PC-3 (cell line): ENCODE measurements around the gene SCRG1. TPM values are rescaled to one million over a fixed set of nuclear protein-coding genes. Genes with fewer than 3 reads are reported as not detected.
A peak's percentile ranks its signal among the peaks of the same experiment; 100 is the strongest.

Source experiments
- ATAC-seq: fragments of 200-7000 bp; cut with Tn5 transposase; 2 replicates; pipeline ENCODE4 v1.9.1; 2020; ENCODE audit warnings: mild to moderate bottlenecking, moderate library complexity
- BruUV-seq: library from RNA; stranded (reverse); fragments of 400-500 nt; replicated peaks from 2 replicates; lab custom pipeline; 2021; lab: Mats Ljungman, UMichigan
- CTCF ChIA-PET: fragments of 300-600 bp; sonication (Branson Sonifier 250); formaldehyde crosslinking; loops from one replicate; lab custom pipeline; 2022; ENCODE audit warnings: antibody characterized with exemption; lab: Charles Lee
- POLR2A ChIA-PET: fragments of 300-600 bp; sonication (Branson Sonifier 250); formaldehyde crosslinking; loops from one replicate; lab custom pipeline; 2022; ENCODE audit warnings: antibody characterized with exemption; ENCODE audit not compliant: unreplicated experiment; lab: Charles Lee
- DNase-seq: peaks from one replicate; pipeline ENCODE4 v3.0.0-alpha.2; 2015
- H2AFZ ChIP-seq: fragments of 300-600 bp; sonication (generic); 2 replicates; pipeline ENCODE4 v1.6.0; 2016; ENCODE audit warnings: antibody characterized with exemption, low read length
- H3F3A ChIP-seq: fragments of 300-600 bp; sonication (generic); one replicate; pipeline ENCODE4 v1.6.0; 2017; ENCODE audit warnings: antibody characterized with exemption, low read length, control low read depth, mild to moderate bottlenecking; ENCODE audit not compliant: unreplicated experiment
- H3K27ac ChIP-seq: fragments of 300-600 bp; sonication (generic); 2 replicates; pipeline ENCODE4 v1.5.1; 2016; ENCODE audit warnings: mild to moderate bottlenecking, low read length
- H3K27me3 ChIP-seq: fragments of 300-600 bp; sonication (generic); 2 replicates; pipeline ENCODE4 v1.6.1; 2016; ENCODE audit warnings: low read length, mixed read lengths
- H3K36me3 ChIP-seq: fragments of 300-600 bp; sonication (generic); 2 replicates; pipeline ENCODE4 v1.6.1; 2016; ENCODE audit warnings: low read depth, mixed run types, low read length, mixed read lengths
- H3K4me1 ChIP-seq: fragments of 300-600 bp; sonication (generic); 2 replicates; pipeline ENCODE4 v1.5.1; 2016; ENCODE audit warnings: low read length; ENCODE audit not compliant: insufficient read depth
- H3K4me2 ChIP-seq: fragments of 300-600 bp; sonication (generic); 2 replicates; pipeline ENCODE4 v1.6.0; 2016; ENCODE audit warnings: low read length
- H3K4me3 ChIP-seq: fragments of 300-600 bp; sonication (generic); 2 replicates; pipeline ENCODE4 v1.5.1; 2016; ENCODE audit warnings: mild to moderate bottlenecking, low read length, mixed read lengths
- H3K79me2 ChIP-seq: fragments of 300-600 bp; sonication (generic); 2 replicates; pipeline ENCODE4 v1.6.1; 2017; ENCODE audit warnings: low read length, mixed read lengths
- H3K9ac ChIP-seq: fragments of 300-600 bp; sonication (generic); 2 replicates; pipeline ENCODE4 v1.6.0; 2016; ENCODE audit warnings: mild to moderate bottlenecking, low read length
- H3K9me2 ChIP-seq: fragments of 300-600 bp; sonication (generic); replicated peaks from 2 replicates; pipeline ENCODE4 v1.6.1; 2016; ENCODE audit warnings: mixed run types, low read length, mixed read lengths
- H3K9me3 ChIP-seq: fragments of 300-600 bp; sonication (generic); 2 replicates; pipeline ENCODE4 v1.6.1; 2016; ENCODE audit warnings: low read length, mixed read lengths
- H4K20me1 ChIP-seq: fragments of 300-600 bp; sonication (generic); 2 replicates; pipeline ENCODE4 v1.6.1; 2016; ENCODE audit warnings: low read length, mixed read lengths
- CTCF ChIP-seq: fragments of 300-600 bp; sonication (generic); conservative IDR thresholded peaks from 2 replicates; pipeline ENCODE4 v1.5.1; 2017; ENCODE audit warnings: antibody characterized with exemption, low read depth, mild to moderate bottlenecking, low read length
- EZH2 ChIP-seq: fragments of 300-600 bp; sonication (generic); IDR thresholded peaks from one replicate; pipeline ENCODE4 v1.6.1; 2017; ENCODE audit warnings: antibody characterized with exemption, mild to moderate bottlenecking, low read length; ENCODE audit not compliant: unreplicated experiment
- EZH2phosphoT487 ChIP-seq: fragments of 300-600 bp; sonication (generic); IDR thresholded peaks from 2 replicates; pipeline ENCODE4 v1.6.1; 2018; ENCODE audit warnings: mild to moderate bottlenecking, antibody characterized with exemption, low read length, borderline replicate concordance
- intact Hi-C: fragments of 100-400 bp; cut with micrococcal nuclease; formaldehyde crosslinking; loops from 2 replicates; pipeline ENCODE4 v1.9.0; 2023
- total RNA-seq: library from RNA; depleted of rRNA; stranded (reverse); fragments of >200 nt; gene quantifications from 2 replicates; pipeline ENCODE4 v1.2.3, GENCODE V29; 2014

Gene SCRG1
- total RNA-seq, 1 experiment from 2014 or later: not detected

GRCh38 chr4:173345648-173346047 lies 53.3 kb downstream of the SCRG1 start:
- H3K79me2 ChIP-seq: no peaks in the 10 kb centered on the region
- peak overlapping the region; percentile 50; the same call in 1 of the 2 replicates for H2AFZ ChIP-seq
- DNase-seq (no peak), ATAC-seq (peak; percentile 39)
- H3K9ac ChIP-seq: no peak overlapping the region
- no peaks in the 10 kb centered on the region for H3K9me2 ChIP-seq
- TF ChIP-seq CTCF (no peak), EZH2 (no peak), EZH2phosphoT487 (no peak)
- H3K4me1 ChIP-seq: peaks cover 21% of the 10 kb centered on the region
- no peaks in the 10 kb centered on the region for H3K9me3 ChIP-seq
- H4K20me1 ChIP-seq: no peaks in the 10 kb centered on the region
- POLR2A ChIA-PET: interaction anchor here (0.6 kb wide), 1 partner anchor 11 kb away, joined by 11 read pairs; no protein-coding TSS in a partner anchor
- no TSS peak for BruUV-seq
- peak overlapping the region; percentile 75 for H3K4me2 ChIP-seq
- 0 out of 2 replicates have a peak overlapping the region, but pooled peaks have one; percentile 9 for H3K27ac ChIP-seq
- CTCF ChIA-PET: no interaction called here
- no peaks in the 10 kb centered on the region for H3K36me3 ChIP-seq
- intact Hi-C loops: no loop called here
- H3F3A ChIP-seq: no peaks in the 10 kb centered on the region
- peak overlapping the region; percentile 31; the same call in 1 of the 2 replicates for H3K4me3 ChIP-seq
- no peaks in the 10 kb centered on the region for H3K27me3 ChIP-seq

GRCh38 chr4:173343832-173344397 lies 55.0 kb downstream of the SCRG1 start:
- Histone ChIP-seq H2AFZ (no peak overlapping the region), H3K4me2 (no peak overlapping the region), H3K9ac (no peak overlapping the region), H3K27ac (no peak overlapping the region), H3K79me2 (no peaks in the 10 kb centered on the region), H3K9me2 (no peaks in the 10 kb centered on the region), H3K4me1 (peaks cover 21% of the 10 kb centered on the region), H3K36me3 (no peaks in the 10 kb centered on the region), H3K4me3 (no peak overlapping the region), H4K20me1 (no peaks in the 10 kb centered on the region), H3K9me3 (no peaks in the 10 kb centered on the region), H3K27me3 (no peaks in the 10 kb centered on the region), H3F3A (no peaks in the 10 kb centered on the region)
- intact Hi-C loops: no loop called here
- no peak for ATAC-seq
- ChIA-PET CTCF (no interaction called here), POLR2A (no interaction called here)
- no TSS peak for BruUV-seq
- TF ChIP-seq CTCF (no peak), EZH2 (no peak), EZH2phosphoT487 (no peak)
- DNase-seq: no peak

GRCh38 chr4:173337463-173337862 lies 61.5 kb downstream of the SCRG1 start:
- TF ChIP-seq EZH2phosphoT487 (no peak), EZH2 (no peak), CTCF (no peak)
- ChIA-PET POLR2A (no interaction called here), CTCF (no interaction called here)
- Histone ChIP-seq H4K20me1 (peaks cover 9% of the 10 kb centered on the region), H3K9me3 (no peaks in the 10 kb centered on the region), H3K27ac (no peak overlapping the region), H3K27me3 (no peaks in the 10 kb centered on the region), H3K4me1 (peaks cover 21% of the 10 kb centered on the region), H3K9me2 (no peaks in the 10 kb centered on the region), H3F3A (no peaks in the 10 kb centered on the region), H3K9ac (no peak overlapping the region), H3K4me3 (no peak overlapping the region), H3K4me2 (no peak overlapping the region), H2AFZ (no peak overlapping the region), H3K79me2 (peaks cover 31% of the 10 kb centered on the region), H3K36me3 (peaks cover 10% of the 10 kb centered on the region)
- peak; percentile 21 for DNase-seq
- BruUV-seq: no TSS peak
- intact Hi-C loops: no loop called here
- ATAC-seq: no peak
